HUDEP-2 (cell line): ENCODE data around the gene VAT1.
"Not testable (repeated sequence)": the region's sequence is repeated elsewhere in the genome, so short reads cannot be mapped to it uniquely, and the experiment has no call there.

Experiments
- DNase-seq, 76 experiments: peaks; one replicate each; lab custom pipeline; 2025; ENCODE audit not compliant: unreplicated experiment in 76 of 76; lab: John Stamatoyannopoulos, UW

Gene VAT1

GRCh38 chr17:43010667-43011308, 11.4 kb downstream of the VAT1 start:
- DNase-seq, result peak in 18 of 76 experiments; percentile 4 to 37 (median 24)

- DNase-seq, result peak in 72 of 76 experiments; percentile 20 to 84 (median 70)
These were observed 15.3 kb downstream of the VAT1 start, which contains the start of gene IFI35 for GRCh38 chr17:43006639-43007551. Gene IFI35, plus strand, starts transcription at chr17:43006784. Its CDS starts 164 bp downstream, at chr17:43006948.

- DNase-seq, result peak in 2 of 76 experiments; percentile 21 to 23
These were observed 18.5 kb downstream of the VAT1 start for GRCh38 chr17:43003542-43004172.

GRCh38 chr17:43000894-43001293, 21.3 kb downstream of the VAT1 start:
- not testable (repeated sequence) for DNase-seq

GRCh38 chr17:42999003-42999525, 23.1 kb downstream of the VAT1 start:
- DNase-seq, result no peak

GRCh38 chr17:42997984-42998938, 23.9 kb downstream of the VAT1 start, which contains the start of gene RPL27:
Gene RPL27, plus strand, starts transcription at chr17:42998419. Its CDS starts 332 bp downstream, at chr17:42998751.
- DNase-seq, result peak in 75 of 76 experiments; percentile 47 to 100 (median 97)

- peak in 1 of 76 experiments; percentile 41 for DNase-seq
These were observed 24.7 kb downstream of the VAT1 start for GRCh38 chr17:42997390-42997983.

GRCh38 chr17:42993913-42994312, 28.3 kb downstream of the VAT1 start:
- not testable (repeated sequence) for DNase-seq

- no peak for DNase-seq
These were observed 29.3 kb downstream of the VAT1 start for GRCh38 chr17:42992872-42993271.

GRCh38 chr17:42991471-42991870, 30.7 kb downstream of the VAT1 start:
- no peak for DNase-seq

GRCh38 chr17:42989726-42990652, 32.2 kb downstream of the VAT1 start:
- DNase-seq, result no peak

- DNase-seq, result no peak
These were observed 33.0 kb downstream of the VAT1 start for GRCh38 chr17:42989141-42989540.

- no peak for DNase-seq
These were observed 37.0 kb downstream of the VAT1 start for GRCh38 chr17:42985225-42985624.

GRCh38 chr17:42982266-42982665, 39.9 kb downstream of the VAT1 start:
- DNase-seq, result no peak

- peak in 28 of 76 experiments; percentile 5 to 55 (median 22) for DNase-seq
These were observed 41.3 kb downstream of the VAT1 start for GRCh38 chr17:42980766-42981397.

- DNase-seq, result peak in 74 of 76 experiments; percentile 15 to 91 (median 78)
These were observed 41.9 kb downstream of the VAT1 start, which contains the start of gene RUNDC1 for GRCh38 chr17:42980274-42980765. Gene RUNDC1, plus strand, starts transcription at chr17:42980565. Its CDS starts 12 bp downstream, at chr17:42980577.
